ENCODE data around the gene MRPL14. TPM values are rescaled to one million over a fixed set of nuclear protein-coding genes. Genes with fewer than 3 reads are reported as not detected.

The MRPL14 gene
- polyA plus RNA-seq, 1 donor (not counting 4 experiments of a cell fraction or from before 2014, with no cell fraction given): 136 TPM

- FAIRE-seq (no peak), DNase-seq (ENCODE audit: low read depth, low spot score) (no peak)
- no peaks in the 10 kb centered on the region for H3K36me3 ChIP-seq (ENCODE audit: control insufficient read depth in 2 of 2, extremely low read depth in 1 of 2, insufficient read depth in 2 of 2, low read length in 2 of 2)
- H3K9me3 ChIP-seq (ENCODE audit: control insufficient read depth, low read depth, low read length): no peaks in the 10 kb centered on the region
- no peak overlapping the region for H3K4me2 ChIP-seq (ENCODE audit: control insufficient read depth, extremely low read depth, insufficient read depth, low read depth, low read length)
- no peak overlapping the region for H2AFZ ChIP-seq (ENCODE audit: control insufficient read depth, low read length)
- peaks cover 12% of the 10 kb centered on the region for H3K4me1 ChIP-seq (ENCODE audit: control insufficient read depth, extremely low read depth, insufficient read depth, low read length)
- H3K9ac ChIP-seq (ENCODE audit: control insufficient read depth, extremely low read depth, insufficient read depth, low read length): no peak overlapping the region
- dilution Hi-C loops (cut with MboI; ENCODE audit: extremely low pct_ligation_motif_present, low sequenced_read_pairs): no loop called here
- H3K27ac ChIP-seq (ENCODE audit: control insufficient read depth, insufficient read depth, low read length): no peak overlapping the region
- H3K4me3 ChIP-seq (ENCODE audit: control insufficient read depth in 2 of 3, extremely low read depth in 1 of 3, insufficient read depth in 2 of 3, low read depth in 1 of 3, low read length in 3 of 3): no peak overlapping the region
- H3K79me2 ChIP-seq (ENCODE audit: control insufficient read depth, insufficient read depth, low read length): no peaks in the 10 kb centered on the region
- H4K20me1 ChIP-seq (ENCODE audit: control insufficient read depth, extremely low read depth, insufficient read depth, low read length): no peaks in the 10 kb centered on the region
- TF ChIP-seq EZH2 (IDR thresholded peaks at IDR 0.05; ENCODE audit: low read length) (no peak), CTCF (optimal IDR thresholded peaks at IDR 0.05 in 1 of 3, IDR thresholded peaks at IDR 0.05 in 1 of 3, conservative IDR thresholded peaks at IDR 0.05 in 1 of 3; ENCODE audit: extremely low read depth in 1 of 3, insufficient read depth in 2 of 3, low read length in 3 of 3) (no peak)
- H3K9me1 ChIP-seq (ENCODE audit: control insufficient read depth, extremely low read depth, insufficient read depth, low read length): peaks cover 2% of the 10 kb centered on the region
- H3K27me3 ChIP-seq (ENCODE audit: control insufficient read depth, extremely low read depth, insufficient read depth, low read length): peaks cover 10% of the 10 kb centered on the region
These were observed 34.7 kb upstream of the MRPL14 start for GRCh38 chr6:44161997-44162338.

GRCh38 chr6:44158770-44159228, 31.5 kb upstream of the MRPL14 start, which contains the start of gene CAPN11:
TSS of gene CAPN11 (plus strand) at chr6:44158820. CDS start at chr6:44158849, 29 bp downstream.
- TF ChIP-seq EZH2 (IDR thresholded peaks at IDR 0.05; ENCODE audit: low read length) (no peak), CTCF (optimal IDR thresholded peaks at IDR 0.05 in 1 of 3, IDR thresholded peaks at IDR 0.05 in 1 of 3, conservative IDR thresholded peaks at IDR 0.05 in 1 of 3; ENCODE audit: extremely low read depth in 1 of 3, insufficient read depth in 2 of 3, low read length in 3 of 3) (no peak)
- Histone ChIP-seq H3K4me3 (ENCODE audit: control insufficient read depth in 2 of 3, extremely low read depth in 1 of 3, insufficient read depth in 2 of 3, low read depth in 1 of 3, low read length in 3 of 3) (no peak within 1 kb of the TSS), H3K36me3 (ENCODE audit: control insufficient read depth in 2 of 2, extremely low read depth in 1 of 2, insufficient read depth in 2 of 2, low read length in 2 of 2) (peaks cover 5% of the 10 kb centered on the region in 2 experiments), H3K9me3 (ENCODE audit: control insufficient read depth, low read depth, low read length) (no peaks in the 10 kb centered on the region), H3K27me3 (ENCODE audit: control insufficient read depth, extremely low read depth, insufficient read depth, low read length) (peaks cover 4% of the 10 kb centered on the region), H3K4me1 (ENCODE audit: control insufficient read depth, extremely low read depth, insufficient read depth, low read length) (peaks cover 12% of the 10 kb centered on the region), H4K20me1 (ENCODE audit: control insufficient read depth, extremely low read depth, insufficient read depth, low read length) (no peaks in the 10 kb centered on the region), H3K4me2 (ENCODE audit: control insufficient read depth, extremely low read depth, insufficient read depth, low read depth, low read length) (no peak within 1 kb of the TSS), H3K27ac (ENCODE audit: control insufficient read depth, insufficient read depth, low read length) (no peak within 1 kb of the TSS), H3K9ac (ENCODE audit: control insufficient read depth, extremely low read depth, insufficient read depth, low read length) (no peak within 1 kb of the TSS), H2AFZ (ENCODE audit: control insufficient read depth, low read length) (no peak within 1 kb of the TSS), H3K79me2 (ENCODE audit: control insufficient read depth, insufficient read depth, low read length) (no peaks in the 10 kb centered on the region), H3K9me1 (ENCODE audit: control insufficient read depth, extremely low read depth, insufficient read depth, low read length) (peaks cover 2% of the 10 kb centered on the region)
- no peak for FAIRE-seq
- dilution Hi-C loops (cut with MboI; ENCODE audit: extremely low pct_ligation_motif_present, low sequenced_read_pairs): no loop called here
- DNase-seq (ENCODE audit: low read depth, low spot score): no peak
